ENCODE measurements around the gene PMM2.
"Not testable (repeated sequence)": the region's sequence is repeated elsewhere in the genome, so short reads cannot be mapped to it uniquely, and the experiment has no call there.

Gene PMM2

GRCh38 chr16:8797364-8798173, at the start of gene PMM2, which contains the start of gene TMEM186:
TSS of gene PMM2 (plus strand) at chr16:8797839. CDS start at chr16:8797883, 44 bp downstream.
TSS of gene TMEM186 (minus strand) at chr16:8797639. CDS start at chr16:8797614, 25 bp downstream.
- no peaks in the 10 kb centered on the region for H3K36me3 ChIP-seq (ENCODE audit: insufficient read depth, low read length)
- no peaks in the 10 kb centered on the region for H3K27me3 ChIP-seq (ENCODE audit: insufficient read depth, low read length, poor library complexity, severe bottlenecking)
- H4K20me1 ChIP-seq (ENCODE audit: insufficient read depth, low read length, poor library complexity, severe bottlenecking), result no peaks in the 10 kb centered on the region

GRCh38 chr16:8748944-8749343, 48.7 kb upstream of the PMM2 start:
- H3K9me2 ChIP-seq (replicated peaks; ENCODE audit: low read depth, low read length); H3K4me2 ChIP-seq (ENCODE audit: low read depth, low read length, poor library complexity, severe bottlenecking); H3K9ac ChIP-seq (ENCODE audit: low read depth, low read length, poor library complexity, severe bottlenecking); H4K20me1 ChIP-seq (ENCODE audit: insufficient read depth, low read length, poor library complexity, severe bottlenecking); H3F3A ChIP-seq (ENCODE audit: low read depth); H3K4me1 ChIP-seq (ENCODE audit: insufficient read depth, low read length, poor library complexity, severe bottlenecking); H3K27me3 ChIP-seq (ENCODE audit: insufficient read depth, low read length, poor library complexity, severe bottlenecking); H2AFZ ChIP-seq (ENCODE audit: low read length); H3K4me3 ChIP-seq (ENCODE audit: low read length, poor library complexity, severe bottlenecking); H3K9me3 ChIP-seq (ENCODE audit: insufficient read depth, low read depth, low read length); H3K79me2 ChIP-seq (ENCODE audit: insufficient read depth, low read length); H3K36me3 ChIP-seq (ENCODE audit: insufficient read depth, low read length): not testable (repeated sequence)

More at GRCh38 chr16:8797364-8798173, at the start of gene PMM2, which contains the start of gene TMEM186:
- Histone ChIP-seq H3K9me3 (ENCODE audit: insufficient read depth, low read depth, low read length) (no peaks in the 10 kb centered on the region), H3K4me1 (ENCODE audit: insufficient read depth, low read length, poor library complexity, severe bottlenecking) (peaks cover 6% of the 10 kb centered on the region), H3K4me3 (ENCODE audit: low read length, poor library complexity, severe bottlenecking) (peak within 1 kb of the TSS; percentile 85), H3F3A (ENCODE audit: low read depth) (no peaks in the 10 kb centered on the region), H3K79me2 (ENCODE audit: insufficient read depth, low read length) (peaks cover 51% of the 10 kb centered on the region), H3K9me2 (replicated peaks; ENCODE audit: low read depth, low read length) (no peaks in the 10 kb centered on the region), H3K4me2 (ENCODE audit: low read depth, low read length, poor library complexity, severe bottlenecking) (peak within 1 kb of the TSS; percentile 92), H2AFZ (ENCODE audit: low read length) (peak within 1 kb of the TSS; percentile 73; the same call in 1 of the 2 replicates), H3K9ac (ENCODE audit: low read depth, low read length, poor library complexity, severe bottlenecking) (peak within 1 kb of the TSS; percentile 86)
- TF ChIP-seq CTCF (conservative IDR thresholded peaks at IDR 0.05; ENCODE audit: low read length) (no peak), EZH2phosphoT487 (IDR thresholded peaks at IDR 0.05; ENCODE audit: borderline replicate concordance) (no peak)

- Histone ChIP-seq H2AFZ (ENCODE audit: low read length) (no peak overlapping the region), H3K79me2 (ENCODE audit: insufficient read depth, low read length) (no peaks in the 10 kb centered on the region), H3K9me3 (ENCODE audit: insufficient read depth, low read depth, low read length) (no peaks in the 10 kb centered on the region), H3K9me2 (replicated peaks; ENCODE audit: low read depth, low read length) (no peaks in the 10 kb centered on the region), H4K20me1 (ENCODE audit: insufficient read depth, low read length, poor library complexity, severe bottlenecking) (no peaks in the 10 kb centered on the region), H3F3A (ENCODE audit: low read depth) (no peaks in the 10 kb centered on the region), H3K36me3 (ENCODE audit: insufficient read depth, low read length) (no peaks in the 10 kb centered on the region), H3K9ac (ENCODE audit: low read depth, low read length, poor library complexity, severe bottlenecking) (no peak overlapping the region), H3K4me3 (ENCODE audit: low read length, poor library complexity, severe bottlenecking) (no peak overlapping the region), H3K4me2 (ENCODE audit: low read depth, low read length, poor library complexity, severe bottlenecking) (no peak overlapping the region), H3K27me3 (ENCODE audit: insufficient read depth, low read length, poor library complexity, severe bottlenecking) (no peaks in the 10 kb centered on the region), H3K4me1 (ENCODE audit: insufficient read depth, low read length, poor library complexity, severe bottlenecking) (no peaks in the 10 kb centered on the region)
- TF ChIP-seq EZH2phosphoT487 (IDR thresholded peaks at IDR 0.05; ENCODE audit: borderline replicate concordance) (no peak), CTCF (conservative IDR thresholded peaks at IDR 0.05; ENCODE audit: low read length) (no peak)
Measured at GRCh38 chr16:8751481-8752311, 45.9 kb upstream of the PMM2 start.

Measured in Loucy (cell line).